ENCODE measurements around the gene ADORA2A.
A peak's percentile ranks its signal among the peaks of the same experiment; 100 is the strongest.

ADORA2A gene

DNA sequence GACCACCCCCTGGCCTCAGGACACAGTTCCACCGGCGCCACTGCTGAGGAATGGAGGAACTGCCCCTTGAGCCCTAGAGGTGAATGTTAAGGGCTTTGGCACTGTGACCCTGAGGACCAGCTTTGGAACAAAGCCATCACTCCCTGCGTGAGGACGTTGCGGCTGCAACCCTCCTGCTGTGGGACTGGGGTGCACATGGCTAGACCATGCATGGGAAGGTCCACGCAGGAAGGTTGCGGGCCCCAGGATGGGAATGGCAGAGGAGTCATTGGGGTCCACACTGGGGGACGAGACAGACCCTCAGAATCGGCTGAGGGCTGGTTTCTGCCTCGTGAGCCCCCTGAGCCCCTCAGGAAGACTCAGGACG is 6.4 kb upstream of the ADORA2A start:
- TF ChIP-seq, protein P1, sequence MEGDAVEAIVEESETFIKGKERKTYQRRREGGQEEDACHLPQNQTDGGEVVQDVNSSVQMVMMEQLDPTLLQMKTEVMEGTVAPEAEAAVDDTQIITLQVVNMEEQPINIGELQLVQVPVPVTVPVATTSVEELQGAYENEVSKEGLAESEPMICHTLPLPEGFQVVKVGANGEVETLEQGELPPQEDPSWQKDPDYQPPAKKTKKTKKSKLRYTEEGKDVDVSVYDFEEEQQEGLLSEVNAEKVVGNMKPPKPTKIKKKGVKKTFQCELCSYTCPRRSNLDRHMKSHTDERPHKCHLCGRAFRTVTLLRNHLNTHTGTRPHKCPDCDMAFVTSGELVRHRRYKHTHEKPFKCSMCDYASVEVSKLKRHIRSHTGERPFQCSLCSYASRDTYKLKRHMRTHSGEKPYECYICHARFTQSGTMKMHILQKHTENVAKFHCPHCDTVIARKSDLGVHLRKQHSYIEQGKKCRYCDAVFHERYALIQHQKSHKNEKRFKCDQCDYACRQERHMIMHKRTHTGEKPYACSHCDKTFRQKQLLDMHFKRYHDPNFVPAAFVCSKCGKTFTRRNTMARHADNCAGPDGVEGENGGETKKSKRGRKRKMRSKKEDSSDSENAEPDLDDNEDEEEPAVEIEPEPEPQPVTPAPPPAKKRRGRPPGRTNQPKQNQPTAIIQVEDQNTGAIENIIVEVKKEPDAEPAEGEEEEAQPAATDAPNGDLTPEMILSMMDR (IDR thresholded peaks at IDR 0.05; ENCODE audit: control insufficient read depth, insufficient read depth, low read depth, low read length, missing control alignments), result no peak
- no peak for DNase-seq (ENCODE audit: low read depth)
- H3K4me3 ChIP-seq (ENCODE audit: control insufficient read depth, low read depth, low read length), result no peak overlapping the region

DNA sequence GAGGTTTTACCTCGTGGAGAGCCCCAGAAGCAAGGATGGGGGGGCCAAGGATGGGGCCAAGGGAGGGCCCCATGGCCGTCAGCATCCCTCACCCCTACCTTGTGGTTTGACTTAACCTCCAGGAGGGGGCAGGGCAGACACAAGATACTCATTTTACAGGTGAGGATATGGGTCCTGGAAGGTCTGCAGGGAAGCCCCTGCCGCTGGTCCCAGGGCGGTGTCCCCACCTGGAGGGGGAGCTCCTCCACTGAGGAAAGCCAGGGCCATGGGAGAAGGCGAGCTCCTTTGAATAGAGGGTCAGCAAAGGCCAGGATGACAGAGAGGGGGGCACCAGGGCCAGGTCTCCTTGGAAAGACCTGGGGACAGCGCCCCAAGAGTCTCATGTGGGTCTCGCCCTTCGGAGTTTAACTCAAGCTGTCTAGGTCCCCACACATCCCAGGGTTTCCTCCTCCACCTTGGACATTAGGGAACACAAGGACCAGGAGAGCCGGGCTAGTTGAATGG is 5.9 kb upstream of the ADORA2A start:
- TF ChIP-seq, protein P1 (IDR thresholded peaks at IDR 0.05; ENCODE audit: control insufficient read depth, insufficient read depth, low read depth, low read length, missing control alignments), result peak; percentile 21
- no peak overlapping the region for H3K4me3 ChIP-seq (ENCODE audit: control insufficient read depth, low read depth, low read length)
- DNase-seq (ENCODE audit: low read depth), result no peak

DNA sequence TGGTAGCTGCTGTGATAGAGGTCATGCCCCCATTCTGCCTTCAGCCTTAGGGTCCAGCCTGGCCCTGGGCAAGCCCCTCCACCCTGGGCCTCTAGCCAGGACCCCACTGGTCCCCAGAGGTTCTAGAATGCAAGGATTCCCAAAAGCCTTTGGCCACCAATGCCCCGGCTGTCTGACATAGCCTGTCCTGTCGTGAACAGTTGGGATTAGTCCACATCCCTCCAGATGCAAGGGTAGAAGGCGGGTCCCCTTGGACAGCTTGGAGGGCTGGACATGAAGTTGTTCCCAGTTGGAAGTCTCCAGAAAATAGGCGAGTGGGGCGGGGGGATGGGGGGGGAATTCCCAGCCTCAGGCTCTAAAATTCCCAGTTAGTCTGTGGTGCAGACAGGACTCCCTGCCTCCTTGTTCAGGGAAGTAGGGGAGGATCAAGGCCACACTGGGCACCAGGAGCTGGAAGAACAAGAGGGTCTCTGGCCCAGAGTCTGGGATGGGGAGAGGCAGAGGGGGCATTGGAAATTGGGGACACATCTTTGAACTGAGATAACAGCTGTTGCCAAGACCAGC is 5.2 kb upstream of the ADORA2A start:
- TF ChIP-seq, protein P1 (IDR thresholded peaks at IDR 0.05; ENCODE audit: control insufficient read depth, insufficient read depth, low read depth, low read length, missing control alignments), result no peak
- no peak overlapping the region for H3K4me3 ChIP-seq (ENCODE audit: control insufficient read depth, low read depth, low read length)
- DNase-seq (ENCODE audit: low read depth), result no peak

DNA sequence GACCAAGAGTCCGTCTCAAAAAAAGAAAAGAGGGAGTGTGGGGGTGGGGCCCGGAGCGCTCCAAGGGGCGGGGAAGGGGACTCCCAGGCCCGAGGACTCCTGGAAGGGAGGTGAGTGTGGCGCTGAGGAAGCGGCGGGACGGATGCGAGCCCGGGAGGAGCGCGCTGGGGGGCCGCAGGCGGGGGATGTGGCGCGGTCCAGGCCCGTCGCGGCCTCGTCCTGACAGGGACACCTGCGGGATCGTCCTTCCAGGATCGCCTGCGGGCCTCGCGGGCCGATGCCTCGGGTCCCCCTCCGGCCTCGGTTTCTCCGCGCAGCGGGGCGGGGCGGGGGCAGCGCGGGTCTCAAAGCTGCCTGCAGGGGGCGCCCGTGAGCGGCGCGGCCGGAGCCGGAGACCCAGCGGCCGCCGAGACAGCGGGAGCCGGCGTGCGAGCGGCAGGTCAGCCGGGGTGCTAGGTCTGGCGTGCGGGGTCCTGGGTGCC is 3.8 kb upstream of the ADORA2A start:
- TF ChIP-seq, protein P1 (IDR thresholded peaks at IDR 0.05; ENCODE audit: control insufficient read depth, insufficient read depth, low read depth, low read length, missing control alignments), result peak; percentile 50
- DNase-seq (ENCODE audit: low read depth), result no peak
- peak overlapping the region; percentile 34 for H3K4me3 ChIP-seq (ENCODE audit: control insufficient read depth, low read depth, low read length)

DNA sequence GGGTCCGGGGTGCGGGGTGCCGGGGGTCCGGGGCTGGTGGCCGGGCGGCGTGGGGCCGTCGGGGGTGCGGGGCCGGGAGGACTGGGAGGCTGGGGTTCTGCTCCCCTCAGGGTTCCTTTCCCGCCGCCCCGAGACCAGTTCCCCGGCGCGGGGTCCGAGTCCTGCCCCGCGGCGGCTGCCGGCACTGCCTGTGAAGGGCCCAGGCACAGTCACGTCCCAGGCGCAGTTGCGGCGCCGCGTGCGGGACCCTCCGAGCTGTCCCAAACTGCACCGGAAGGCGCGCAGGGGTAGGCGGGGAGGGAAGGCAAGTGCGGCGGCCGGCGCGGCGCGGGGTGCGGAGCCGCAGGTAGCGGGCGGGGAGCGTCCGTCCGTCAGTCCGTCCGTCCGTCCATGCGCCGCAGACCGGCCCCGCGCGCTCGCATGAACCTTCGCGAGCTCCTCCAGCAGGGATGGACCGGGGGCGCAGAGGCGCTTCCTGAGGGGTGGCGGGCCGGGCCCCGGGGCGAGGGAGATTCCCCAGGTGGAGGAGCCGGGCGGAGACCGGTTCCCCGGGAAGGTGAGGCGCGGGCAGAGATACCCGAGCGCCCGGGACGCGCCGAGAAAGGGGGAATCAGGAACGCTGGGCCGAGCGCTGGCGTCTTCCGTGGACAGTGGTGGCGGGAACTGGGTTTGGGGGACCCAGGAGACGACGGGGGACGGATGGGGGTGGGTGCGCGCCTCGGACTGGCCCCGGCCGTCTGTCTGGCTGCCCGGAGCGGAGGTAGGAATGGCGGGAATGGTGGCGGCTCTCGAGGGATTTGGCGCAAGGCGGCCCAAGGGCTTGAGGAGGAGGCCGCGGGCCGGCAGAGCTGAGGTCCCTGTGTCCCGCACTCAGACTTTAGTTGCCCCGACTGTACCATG is 3.1 kb upstream of the ADORA2A start:
- TF ChIP-seq, protein P1 (IDR thresholded peaks at IDR 0.05; ENCODE audit: control insufficient read depth, insufficient read depth, low read depth, low read length, missing control alignments), result no peak
- no peak for DNase-seq (ENCODE audit: low read depth)
- peak overlapping the region; percentile 34 for H3K4me3 ChIP-seq (ENCODE audit: control insufficient read depth, low read depth, low read length)

DNA sequence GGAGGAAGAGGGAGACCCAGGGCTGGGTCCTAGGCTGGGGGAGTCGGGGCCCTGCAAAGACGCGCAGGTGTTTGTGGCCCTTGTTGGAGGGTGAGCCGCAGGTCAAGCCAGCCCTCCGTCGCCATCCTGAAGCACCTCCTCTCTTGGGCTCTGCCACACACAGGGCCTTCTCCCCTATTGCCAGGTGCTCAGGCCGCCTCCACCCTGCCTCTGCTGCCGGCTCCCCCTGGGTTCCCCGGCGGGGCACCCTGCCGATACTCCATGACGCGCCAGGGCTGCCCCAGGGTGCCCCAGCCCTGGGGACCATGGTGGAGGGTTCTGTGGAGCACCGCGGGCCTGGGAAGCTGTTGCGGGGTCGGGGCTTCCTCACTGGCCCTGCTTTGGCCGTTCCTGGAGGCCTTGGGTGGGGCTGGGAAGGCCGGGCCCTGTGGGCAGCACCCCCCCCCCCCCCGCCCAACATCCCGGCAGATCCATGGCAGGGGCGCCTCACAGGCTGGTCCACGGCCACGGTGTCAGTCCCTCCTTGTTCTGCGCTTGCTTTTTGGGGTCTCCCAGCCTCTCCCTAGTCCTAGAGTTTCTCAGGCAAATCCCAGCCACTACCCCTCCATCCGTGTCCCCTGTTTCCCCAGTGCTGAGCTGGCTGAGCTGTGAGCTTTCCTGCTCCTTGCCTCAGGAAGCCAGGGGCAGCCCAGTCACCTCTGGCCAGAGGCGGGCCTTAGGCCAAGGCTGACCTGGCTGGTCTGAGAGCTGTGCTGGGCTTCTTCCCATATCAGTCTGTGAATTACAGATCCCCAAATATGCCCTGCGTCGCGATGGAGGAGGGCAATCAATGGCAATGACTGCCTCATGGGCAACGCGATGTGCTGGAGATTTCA is 2.3 kb upstream of the ADORA2A start:
- DNase-seq (ENCODE audit: low read depth), result no peak
- H3K4me3 ChIP-seq (ENCODE audit: control insufficient read depth, low read depth, low read length), result no peak overlapping the region
- TF ChIP-seq, protein P1 (IDR thresholded peaks at IDR 0.05; ENCODE audit: control insufficient read depth, insufficient read depth, low read depth, low read length, missing control alignments), result no peak
